Spleen (tissue), 7 donors: ENCODE results near the gene ARHGEF5.

Source experiments
- CTCF ChIP-seq, 11 experiments: fragments of 200-600 bp in 7 of 11; fragments of 450-650 bp in 4 of 11; sonication (generic) in 4 of 11; IDR thresholded peaks in 8 of 11; conservative IDR thresholded peaks in 3 of 11; 1 replicate in 7 of 11; 2 replicates in 4 of 11; pipeline versions ENCODE4 v1.4.0 to v1.8.0; 2016 to 2021; ENCODE audit warnings: antibody characterized with exemption in 11 of 11, inconsistent platforms in 4 of 11, mild to moderate bottlenecking in 1 of 11
- POLR2A ChIP-seq, 3 donors: fragments of 450-650 bp; IDR thresholded peaks; one replicate each; pipeline ENCODE4 v1.5.1; 2017; ENCODE audit warnings: antibody characterized with exemption in 3 of 3, mild to moderate bottlenecking in 1 of 3
- POLR2AphosphoS5 ChIP-seq, 3 donors: sonication (generic); formaldehyde crosslinking; IDR thresholded peaks; one replicate each; pipeline ENCODE4 v1.5.1; 2017; ENCODE audit warnings: antibody characterized with exemption in 3 of 3
- donor health status: DM: no; HTN: no; CAD: no; lungs with moderate emphysema.
- donor health status: DM: no; HTN: no; CAD: no.
- donor health status: DM: no; HTN: no; CAD: no.

GRCh38 chr7:144410441-144410840 is 55.2 kb downstream of the ARHGEF5 start:
- TF ChIP-seq CTCF (IDR thresholded peaks at IDR 0.05 in 8 of 11, conservative IDR thresholded peaks at IDR 0.05 in 3 of 11) = no peak
- TF ChIP-seq POLR2A (IDR thresholded peaks at IDR 0.05) = no peak
- TF ChIP-seq POLR2AphosphoS5 (IDR thresholded peaks at IDR 0.05) = no peak
